ENCODE data around the gene FNTB.

FNTB gene

DNA sequence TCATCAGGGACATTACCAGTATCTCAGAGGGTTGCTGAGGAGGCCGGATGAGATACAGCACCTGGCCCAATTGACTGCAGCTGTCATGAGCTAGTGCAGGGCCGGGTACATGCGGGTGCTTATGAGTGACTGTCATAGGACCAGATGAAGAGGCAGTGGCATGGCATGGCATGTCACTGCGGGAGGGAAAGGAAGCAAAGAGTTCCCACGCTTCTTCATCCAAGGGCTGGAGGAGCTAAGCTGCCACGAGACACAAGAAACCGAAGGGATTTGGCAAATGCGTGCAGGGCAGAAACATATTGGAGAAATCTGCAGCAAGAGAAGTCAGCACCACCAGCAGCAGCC, 33.4 kb upstream of the FNTB start:
- no peak for DNase-seq

DNA sequence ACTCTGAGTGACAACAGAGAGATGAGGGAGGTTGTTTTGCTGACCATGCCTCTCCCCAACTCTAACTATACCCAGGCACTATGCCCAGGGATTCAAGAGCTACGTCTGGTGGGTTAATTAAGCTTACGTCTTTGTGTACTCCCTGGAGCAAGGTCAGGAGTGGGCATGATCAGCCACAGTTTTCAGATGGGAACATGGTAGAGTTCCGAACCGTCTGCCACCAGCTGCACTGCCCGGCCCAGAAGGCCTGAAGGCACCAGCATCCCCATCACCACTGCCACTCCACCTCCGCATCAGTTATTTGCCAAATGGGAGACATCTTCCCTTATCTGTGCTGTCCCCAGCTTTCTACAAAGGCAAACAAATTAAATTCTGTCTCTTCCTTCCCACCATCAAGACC, 33.0 kb upstream of the FNTB start:
- no peak for DNase-seq

DNA sequence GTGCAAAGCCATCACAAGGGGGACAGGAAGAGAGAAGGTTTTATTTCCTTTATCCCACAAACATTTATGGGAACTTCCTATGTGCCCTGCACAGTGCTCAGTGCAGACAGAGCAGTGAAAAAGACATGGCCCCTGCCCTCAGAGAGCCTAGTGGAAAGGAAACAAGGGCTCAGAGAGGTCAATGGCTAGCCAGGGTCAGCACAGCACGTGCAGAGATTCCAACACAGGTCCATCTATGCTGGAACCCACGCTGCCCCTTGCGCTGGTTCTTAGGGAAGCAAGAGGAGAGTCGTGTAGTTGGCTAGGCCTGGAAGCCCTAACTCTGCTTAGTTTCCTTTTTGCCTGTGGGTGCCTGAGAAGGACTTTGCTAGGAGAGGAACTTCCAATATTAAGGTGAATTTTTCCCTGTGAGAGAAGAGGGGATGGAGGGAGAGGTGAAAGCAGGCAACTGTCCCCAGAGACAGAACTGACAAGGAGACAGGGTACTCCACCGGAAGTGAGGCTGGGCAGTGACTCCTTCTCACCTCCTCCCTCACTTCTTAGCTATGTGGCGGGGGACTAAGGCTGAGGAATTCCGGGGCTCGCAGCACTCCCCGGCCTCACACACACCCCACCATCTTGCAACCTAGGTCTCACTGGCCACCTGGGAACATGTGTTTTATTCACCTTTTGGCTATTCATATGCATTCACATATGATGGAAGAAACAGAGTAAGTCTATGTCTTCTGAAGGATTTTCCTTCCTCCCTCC, 32.0 kb upstream of the FNTB start:
- no peak for DNase-seq

DNA sequence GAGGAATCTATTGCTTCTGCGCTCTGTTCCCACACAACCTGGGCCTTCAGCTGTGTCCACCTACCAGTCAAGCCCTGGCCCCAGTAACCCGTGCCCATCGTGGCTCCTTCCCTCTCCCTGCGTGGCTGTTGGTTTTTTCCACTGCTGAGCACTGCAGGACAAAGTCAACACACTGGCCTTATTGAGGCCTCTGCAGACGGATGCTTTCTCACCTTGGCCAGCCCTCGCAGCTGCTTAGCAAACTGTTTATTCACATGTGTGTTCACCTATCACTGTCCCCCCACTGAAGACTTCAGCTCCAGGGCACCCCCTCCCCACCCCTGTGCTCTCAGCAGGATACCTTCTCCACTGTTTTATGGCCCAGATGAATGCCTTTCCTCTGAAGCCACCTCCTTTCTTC, 31.4 kb upstream of the FNTB start:
- DNase-seq = no peak

DNA sequence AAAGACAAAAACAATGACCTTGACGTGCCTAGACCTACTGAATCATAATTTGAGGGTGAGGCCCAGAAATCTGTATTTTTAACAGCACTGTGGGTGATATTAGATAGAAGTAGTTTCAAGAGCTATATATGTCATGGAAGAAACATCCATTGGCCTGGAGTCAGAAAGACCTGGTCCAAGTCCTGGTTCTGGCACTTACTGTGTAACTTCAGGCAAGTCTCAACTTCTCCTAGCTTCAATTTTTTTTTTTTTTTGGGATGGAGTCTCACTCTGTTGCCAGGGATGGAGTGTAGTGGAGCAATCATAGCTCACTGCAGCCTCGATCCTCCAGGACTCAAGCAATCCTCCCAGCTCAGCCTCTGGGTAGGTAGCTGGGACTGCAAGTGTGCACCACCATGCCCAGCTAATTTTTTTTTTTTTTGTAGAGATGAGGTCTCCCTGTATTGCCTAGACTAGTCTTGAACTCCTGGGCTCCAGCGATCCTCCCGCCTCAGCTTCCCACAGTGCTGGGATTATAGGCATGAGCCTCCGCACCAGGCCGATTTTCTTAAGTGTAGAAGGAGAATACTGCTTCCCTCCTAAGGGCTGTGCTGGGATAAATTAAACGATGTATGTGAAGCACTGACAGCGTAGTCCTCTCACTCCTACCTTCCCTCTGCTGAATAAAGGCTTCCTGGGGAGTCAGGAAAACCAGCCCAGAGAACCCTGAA, 29.8 kb upstream of the FNTB start:
- no peak for DNase-seq

DNA sequence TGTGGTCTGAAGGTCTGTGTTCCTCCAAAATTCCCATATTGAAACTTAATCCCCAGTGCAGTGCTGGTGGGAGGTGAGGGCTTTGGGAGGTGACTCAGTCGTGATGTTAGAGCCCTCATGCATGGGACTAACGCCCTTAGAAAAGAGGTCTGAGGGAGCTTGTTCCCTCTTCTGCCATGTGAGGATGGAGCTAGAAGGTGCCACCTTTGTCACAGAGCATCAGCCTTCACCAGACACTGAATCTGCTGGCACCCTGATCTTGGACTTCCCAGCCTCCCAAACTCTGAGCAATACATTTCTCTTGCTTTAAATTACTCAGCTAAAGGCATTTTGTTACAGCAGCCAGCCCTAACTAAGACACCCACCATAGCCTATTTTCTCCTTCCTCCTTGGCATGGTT, 28.5 kb upstream of the FNTB start:
- DNase-seq = no peak

DNA sequence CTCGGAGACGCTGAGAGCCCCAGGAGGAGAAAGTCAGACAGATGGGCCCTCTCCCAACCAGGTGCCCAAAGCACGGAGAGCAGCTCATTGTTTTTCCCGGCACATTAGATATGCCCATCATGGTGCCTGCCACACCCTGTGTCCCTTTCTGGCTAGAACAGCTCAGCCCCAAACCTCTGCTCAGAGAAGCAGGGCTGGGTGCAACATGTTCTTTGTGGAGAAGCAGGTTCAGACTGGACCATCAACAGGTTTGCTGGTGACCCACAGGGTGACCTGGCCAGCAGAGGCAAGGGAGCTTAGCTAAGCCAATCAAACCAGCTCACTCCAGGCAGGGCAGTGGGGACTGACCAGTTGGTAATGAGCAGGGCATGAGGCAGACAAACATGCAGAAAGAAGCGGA, 28.0 kb upstream of the FNTB start:
- DNase-seq = no peak

DNA sequence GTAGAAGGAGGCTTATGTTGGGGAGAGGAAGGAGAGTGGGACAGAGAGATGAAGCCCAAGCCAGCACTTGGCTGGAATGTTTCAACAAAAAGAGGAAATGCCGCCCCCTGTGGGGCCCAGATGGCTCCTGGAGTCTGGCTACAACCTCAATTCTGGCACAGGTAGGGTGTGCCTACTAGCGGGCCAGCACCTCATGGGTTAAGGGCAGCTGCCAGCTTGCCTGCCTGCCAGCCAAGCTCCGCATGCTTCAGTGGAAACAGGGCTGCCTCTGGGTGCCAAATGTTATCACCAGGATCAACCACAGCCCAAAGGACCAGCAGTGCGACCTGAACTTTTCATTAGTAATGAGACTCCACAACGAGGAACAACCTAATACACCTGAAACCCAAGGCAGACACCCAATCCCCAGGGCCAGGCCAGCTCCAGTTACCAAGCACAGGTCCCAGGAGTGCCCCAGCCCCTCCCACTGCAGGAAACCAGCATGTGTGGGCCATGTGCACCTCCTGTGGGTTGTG, 25.9 kb upstream of the FNTB start:
- no peak for DNase-seq

DNA sequence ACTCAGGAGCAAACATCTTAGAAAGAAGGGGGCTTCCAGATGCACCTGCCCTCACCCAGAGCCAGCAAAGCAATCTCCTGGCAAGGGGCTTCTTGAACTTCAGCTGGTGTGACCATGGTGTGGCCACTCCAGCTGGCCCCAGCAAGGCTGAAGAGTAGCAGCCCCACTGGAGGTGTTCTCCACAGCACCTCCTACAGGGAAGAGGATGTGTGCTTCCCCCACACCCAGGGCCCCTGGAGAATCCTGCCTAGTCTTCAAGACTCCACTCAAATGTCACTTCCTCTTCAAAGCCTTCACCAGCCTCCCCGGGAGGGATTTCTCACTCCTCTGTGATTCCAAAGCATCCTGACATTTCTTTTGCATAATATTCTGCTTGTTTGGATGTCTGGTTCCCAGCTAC, 23.1 kb upstream of the FNTB start:
- no peak for DNase-seq

DNA sequence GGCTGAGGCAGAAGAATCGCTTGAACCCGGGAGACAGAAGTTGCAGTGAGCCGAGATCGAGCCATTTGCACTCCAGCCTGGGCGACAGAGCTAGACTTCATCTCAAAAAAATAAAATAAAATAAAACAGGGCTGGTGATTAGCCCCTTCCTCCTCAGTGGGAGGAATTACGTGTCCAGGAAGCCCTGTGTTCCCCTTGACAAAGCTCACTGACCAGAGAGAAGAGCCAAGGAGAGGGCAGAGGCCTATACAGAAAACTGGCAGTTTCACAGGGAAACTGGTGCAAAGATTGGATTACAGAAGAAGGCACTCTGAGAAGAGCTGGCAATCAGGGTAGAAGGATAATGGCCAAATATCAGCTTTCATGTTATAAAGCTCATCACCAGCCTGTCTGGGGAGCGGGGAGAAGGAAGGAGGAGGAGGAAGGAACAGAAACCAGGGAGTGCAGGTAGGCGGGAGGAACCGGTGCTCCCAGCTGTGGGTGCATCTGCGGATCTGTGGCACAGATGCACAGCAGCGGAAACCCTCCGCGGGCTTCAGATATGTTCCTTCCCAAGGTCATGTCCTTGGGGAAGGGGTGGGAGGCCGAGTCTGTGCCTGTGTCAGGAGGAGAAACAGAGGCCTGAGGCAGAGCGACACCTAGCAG, 21.2 kb upstream of the FNTB start:
- DNase-seq = no peak

DNA sequence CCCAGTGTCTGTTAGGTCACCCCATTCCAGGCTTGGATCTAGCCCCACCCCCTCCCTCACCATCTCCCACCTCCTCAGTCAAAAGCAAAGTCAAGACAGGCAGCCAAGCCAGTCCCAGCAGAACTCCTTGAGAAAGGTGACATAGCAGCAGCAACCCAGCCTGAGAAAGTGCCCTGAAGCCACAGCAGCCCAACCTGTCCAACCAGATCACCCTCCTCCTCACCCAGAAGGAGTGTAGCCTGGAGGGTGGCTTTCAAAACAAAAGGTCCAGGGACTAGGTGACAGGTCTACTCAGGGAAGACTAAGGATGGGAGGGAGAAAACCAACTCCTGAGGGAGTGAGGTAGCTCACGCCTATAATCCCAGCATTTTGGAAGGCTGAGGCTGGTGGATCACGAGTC, 19.7 kb upstream of the FNTB start:
- no peak for DNase-seq

DNA sequence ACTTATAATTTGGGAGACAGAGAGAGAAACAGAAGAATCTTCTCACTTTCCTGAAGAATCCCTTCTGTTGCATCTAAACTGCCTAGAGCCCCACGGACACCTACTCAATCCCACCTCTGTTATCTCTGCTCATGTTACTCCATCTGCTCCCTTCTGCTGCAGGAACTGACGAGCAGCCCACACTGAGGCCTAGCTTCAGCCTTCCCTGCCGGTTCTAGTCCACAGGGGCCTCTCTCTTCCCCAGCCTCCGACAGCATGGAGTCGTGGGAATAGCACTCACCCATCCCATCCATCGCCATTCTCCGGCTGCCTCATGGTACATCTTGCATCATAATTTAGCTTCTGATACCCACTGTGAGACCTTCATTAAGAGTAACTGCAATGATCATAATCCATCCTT, 18.5 kb upstream of the FNTB start:
- no peak for DNase-seq

DNA sequence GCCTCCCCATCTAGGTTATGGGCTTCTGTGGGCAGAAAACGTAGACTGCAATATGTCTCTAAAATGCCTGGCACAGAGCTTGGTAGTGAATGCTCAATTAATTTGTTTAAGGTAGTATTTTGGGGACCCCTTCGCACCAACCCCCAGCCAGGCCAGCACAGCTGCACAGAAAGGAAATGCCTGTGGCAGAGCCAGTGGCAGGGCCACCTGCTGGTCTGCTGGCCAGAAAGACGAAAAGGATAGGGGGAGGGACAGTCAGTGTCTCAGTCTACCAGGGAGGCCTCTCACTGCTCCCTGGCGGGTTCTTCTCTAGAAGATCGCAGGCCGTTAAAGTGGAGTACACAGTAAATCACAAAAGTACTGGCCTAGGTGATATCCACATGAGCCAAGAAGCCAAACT, 18.0 kb upstream of the FNTB start:
- DNase-seq = no peak

DNA sequence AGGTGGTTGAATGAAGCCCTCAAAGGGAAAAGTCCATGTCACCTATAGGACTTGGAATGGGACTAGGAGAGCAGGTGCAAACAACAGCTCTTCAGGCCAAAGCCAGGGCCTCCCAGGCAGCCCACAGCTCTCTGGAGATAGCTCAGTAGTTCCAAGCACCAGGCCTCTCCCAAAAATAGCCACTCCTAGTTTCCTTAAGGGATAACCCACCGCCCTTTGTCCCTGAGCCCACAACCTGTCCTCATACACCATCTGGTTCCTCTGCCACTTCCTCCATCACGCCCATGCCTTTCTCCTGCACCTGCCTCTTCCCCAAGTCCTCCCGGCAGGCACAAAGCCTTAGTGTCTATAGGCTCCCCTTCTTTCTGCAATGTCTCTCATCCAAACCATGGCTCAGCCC, 16.7 kb upstream of the FNTB start:
- DNase-seq = no peak

DNA sequence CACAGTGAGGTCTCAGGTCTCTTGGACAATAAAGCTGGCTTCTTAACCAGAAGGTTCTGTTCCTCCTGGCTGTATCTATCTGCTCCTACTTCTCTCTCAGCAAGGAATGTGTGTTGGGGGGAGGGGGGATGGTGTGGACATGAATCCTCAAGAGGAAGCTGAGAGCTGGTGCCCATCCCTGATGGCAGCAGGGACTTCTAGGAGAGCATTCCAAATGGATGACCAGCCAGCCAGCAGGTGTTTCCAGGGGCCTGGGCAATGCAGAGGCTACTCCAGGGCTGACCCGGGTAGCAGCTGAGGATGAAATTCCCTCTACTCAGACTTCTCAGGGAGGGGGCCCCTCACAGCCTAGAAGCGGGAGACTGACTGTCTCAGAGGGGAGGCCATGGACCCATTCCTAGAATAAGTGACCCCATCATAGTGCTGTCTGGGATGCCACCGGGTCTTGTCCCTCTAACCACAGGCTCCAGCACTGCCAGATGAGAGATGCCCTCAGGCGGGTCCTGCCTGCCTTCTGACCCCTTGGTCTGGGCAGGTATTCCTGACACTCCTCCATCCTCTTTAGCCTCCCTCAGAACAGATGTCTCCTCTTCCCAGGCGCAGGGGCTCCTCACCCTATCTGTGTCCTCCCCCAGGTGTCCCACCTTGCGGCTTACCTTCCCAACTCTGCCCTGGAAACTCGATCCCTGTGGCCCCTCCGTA, 15.8 kb upstream of the FNTB start:
- peak; percentile 45 for DNase-seq

DNA sequence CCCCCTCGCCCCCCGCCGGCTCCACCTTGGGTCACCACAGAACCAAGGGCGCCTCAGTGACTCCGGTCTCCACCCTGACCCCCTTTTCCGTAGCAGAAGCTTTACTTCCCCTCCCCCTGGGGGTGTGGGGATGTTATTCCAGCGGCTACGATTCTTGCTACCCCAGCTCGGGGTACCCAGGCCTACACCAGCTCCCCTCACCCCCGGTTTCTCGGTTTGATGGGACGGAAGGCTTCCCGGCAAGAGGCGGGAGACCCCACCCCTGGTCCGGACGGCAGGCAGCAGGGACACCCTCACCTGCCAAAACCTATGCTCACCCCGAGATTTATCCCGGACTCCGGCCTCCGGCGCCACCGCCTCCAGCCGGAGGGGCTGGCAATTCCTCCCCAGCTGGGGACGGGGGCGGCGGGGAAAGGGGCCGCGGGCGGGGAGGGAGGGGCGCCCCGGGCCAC, 15.2 kb upstream of the FNTB start:
- peak; percentile 54 for DNase-seq

DNA sequence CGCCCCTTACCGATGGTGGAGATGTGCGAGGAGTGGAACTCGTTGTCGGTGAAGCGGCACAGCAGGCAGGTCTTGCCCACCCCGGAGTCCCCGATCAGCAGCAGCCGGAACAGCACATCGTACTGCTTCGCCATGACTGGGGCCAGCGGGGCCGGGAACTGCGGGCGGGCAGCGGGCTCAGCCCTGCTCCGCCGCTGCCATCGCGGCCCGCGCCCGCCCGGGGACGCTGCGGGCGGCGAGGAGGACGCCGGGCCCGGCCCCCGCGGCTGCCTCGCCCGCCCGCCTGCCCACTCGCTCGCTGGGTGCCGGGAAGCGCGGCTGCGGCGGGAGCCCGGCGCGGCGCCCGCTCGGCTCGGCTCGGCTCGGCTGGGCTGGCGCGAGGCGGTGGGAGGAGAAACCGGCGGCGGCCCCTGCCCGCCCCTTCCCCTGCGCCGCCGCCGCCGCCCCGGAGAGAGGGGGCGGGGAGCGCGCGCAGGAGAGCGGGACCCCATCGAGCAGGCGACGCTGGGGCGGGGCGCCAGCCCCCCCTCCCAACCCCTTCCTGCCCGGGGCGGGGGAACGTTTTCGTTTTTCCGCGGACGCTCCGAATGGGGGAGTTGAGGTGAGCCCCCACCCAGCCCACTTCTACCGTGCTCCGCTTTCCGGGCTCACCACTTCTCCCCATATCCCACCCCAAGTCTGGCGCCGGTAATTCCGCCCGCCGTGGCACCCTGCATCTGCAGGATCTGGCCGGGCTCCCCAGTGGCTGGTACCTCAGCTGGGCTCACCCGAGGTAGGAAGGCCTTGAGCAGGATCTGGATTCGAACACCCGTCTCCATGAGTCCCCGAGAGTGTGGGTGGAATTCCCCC, 14.5 kb upstream of the FNTB start, which contains the start of gene RAB15:
Gene RAB15, minus strand, starts transcription at position 394 of the 849 bp plus-strand sequence. Its CDS starts 260 bp downstream, at position 134.
- peak; percentile 69 for DNase-seq

DNA sequence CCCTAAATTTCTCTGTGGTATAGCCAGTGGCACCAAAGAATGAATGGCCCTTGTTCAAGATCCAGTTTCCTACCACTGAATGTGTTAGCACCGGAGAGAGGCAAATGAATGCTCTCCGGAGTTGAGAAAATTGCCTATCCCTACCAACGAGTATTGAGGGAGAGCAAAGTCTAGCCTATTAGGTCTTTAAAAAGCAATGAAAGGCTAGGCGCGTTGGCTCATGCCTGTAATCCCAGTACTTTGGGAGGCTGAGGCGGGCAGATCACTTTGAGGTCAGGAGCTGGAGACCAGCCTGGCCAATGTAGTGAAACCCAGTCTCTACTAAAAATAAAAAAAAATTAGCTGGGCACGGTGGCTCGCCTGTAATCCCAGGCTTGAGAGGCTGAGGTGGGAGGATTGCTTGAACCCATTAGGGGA, 13.7 kb upstream of the FNTB start:
- DNase-seq = no peak

DNA sequence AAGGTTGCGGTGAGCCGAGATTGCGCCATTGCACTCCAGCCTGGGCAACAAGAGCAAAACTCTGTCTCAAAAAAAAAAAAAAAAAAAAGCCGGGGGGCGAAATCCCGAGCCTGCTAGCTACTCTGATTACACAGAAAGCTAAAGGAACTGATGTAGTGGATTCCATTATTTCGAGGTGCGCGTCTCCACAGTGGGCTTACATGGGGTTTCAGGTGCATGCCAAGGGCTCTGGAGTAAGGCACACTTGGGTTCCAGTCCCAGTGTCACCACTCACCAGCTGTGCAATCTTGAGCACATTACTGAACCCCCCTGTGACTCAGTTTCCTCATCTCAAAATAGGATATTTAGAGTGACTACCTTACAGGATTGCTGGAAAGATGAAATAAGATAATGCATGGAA, 12.9 kb upstream of the FNTB start:
- DNase-seq = no peak

DNA sequence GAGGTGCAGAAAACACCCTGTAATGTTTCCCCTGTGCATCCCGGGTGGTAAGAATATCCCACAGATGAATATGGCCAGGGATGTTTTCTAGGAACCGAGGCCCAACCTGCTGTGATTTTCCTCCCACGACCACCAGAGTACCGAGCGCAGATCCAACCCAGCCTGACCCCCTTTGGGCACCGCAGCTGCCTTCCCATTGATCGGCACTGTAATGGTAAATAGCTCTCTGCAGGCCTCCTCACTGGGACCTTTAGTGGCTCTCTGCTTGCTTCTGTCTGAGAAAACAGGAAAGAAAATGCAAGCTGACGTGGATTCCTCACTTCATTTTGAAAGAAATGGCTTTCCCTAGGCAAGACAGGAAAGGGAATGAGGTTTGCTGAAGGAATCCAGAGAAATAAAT, 12.1 kb upstream of the FNTB start:
- no peak for DNase-seq

DNA sequence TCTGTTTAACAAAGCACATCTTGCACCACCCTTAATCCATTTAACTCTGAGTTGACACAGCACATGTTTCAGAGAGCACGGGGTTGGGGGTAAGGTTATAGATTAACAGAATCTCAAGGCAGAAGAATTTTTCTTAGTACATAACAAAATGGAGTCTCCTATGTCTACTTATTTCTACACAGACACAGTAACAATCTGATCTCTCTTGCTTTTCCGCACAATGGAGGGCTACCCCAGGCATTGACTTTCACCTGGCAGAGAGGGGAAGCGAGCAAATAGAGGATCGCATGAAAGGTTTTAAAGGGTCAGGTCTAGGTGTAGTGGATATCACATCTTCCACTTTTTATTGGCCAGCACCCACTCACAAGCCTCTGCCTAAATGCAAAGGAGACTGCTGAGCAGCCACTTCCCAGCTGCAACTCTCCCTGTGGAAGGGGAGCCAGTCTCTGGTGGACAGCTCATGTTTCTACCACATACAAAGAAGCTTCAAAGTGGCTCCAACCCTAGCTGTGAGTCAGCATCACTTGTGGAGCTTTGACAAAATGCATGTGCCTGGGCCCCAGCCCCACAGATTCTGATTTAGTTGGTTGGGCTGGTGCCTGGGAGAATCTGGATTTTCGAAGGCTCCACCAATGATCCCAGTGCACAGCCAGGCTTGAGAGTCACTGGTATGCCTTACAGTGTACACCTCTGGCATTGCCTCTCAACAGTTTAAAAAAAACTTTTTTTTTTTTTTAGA, 7.2 kb upstream of the FNTB start:
- DNase-seq = no peak

All from femur (tissue), 1 donor.